Breast epithelium (tissue), 4 donors: Measurements from ENCODE around the gene IPO13. TPM values are rescaled to one million over a fixed set of nuclear protein-coding genes. Genes with fewer than 3 reads are reported as not detected.

ENCODE experiments used
- DNase-seq, 2 donors: peaks; one replicate each; pipeline ENCODE4 v3.0.0-alpha.2; 2019; ENCODE audit warnings: low spot score in 2 of 2
- H3K27ac ChIP-seq, 2 donors: fragments of 200-600 bp; sonication (generic) in 1 of 2; one replicate each; pipeline ENCODE4 v1.5.1; 2016 to 2019; ENCODE audit warnings: mild to moderate bottlenecking in 1 of 2
- H3K27me3 ChIP-seq, 2 donors: fragments of 200-600 bp; sonication (generic) in 1 of 2; one replicate each; pipeline versions ENCODE4 v1.5.1 to v1.6.0; 2017 to 2019; ENCODE audit warnings: control low read depth in 1 of 2, mild to moderate bottlenecking in 1 of 2
- H3K36me3 ChIP-seq: fragments of 200-600 bp; one replicate; pipeline ENCODE4 v1.5.1; 2019
- H3K4me1 ChIP-seq, 2 donors: fragments of 200-600 bp; sonication (generic); one replicate each; pipeline ENCODE4 v1.5.1; 2016 to 2019; ENCODE audit warnings: control low read depth in 1 of 2
- H3K4me3 ChIP-seq, 3 donors: fragments of 200-600 bp; sonication (generic); 1 replicate in 2 of 3; 2 replicates in 1 of 3; pipeline ENCODE4 v1.5.1; 2016 to 2019; ENCODE audit warnings: mild to moderate bottlenecking in 3 of 3, moderate library complexity in 2 of 3
- H3K9me3 ChIP-seq, 2 donors: fragments of 200-600 bp; sonication (generic) in 1 of 2; one replicate each; pipeline ENCODE4 v1.5.1; 2016 to 2019; ENCODE audit warnings: control low read depth in 1 of 2
- POLR2A ChIP-seq: fragments of 450-650 bp; IDR thresholded peaks from one replicate; pipeline ENCODE4 v1.6.1; 2016; ENCODE audit warnings: antibody characterized with exemption, mild to moderate bottlenecking, moderate library complexity
- POLR2AphosphoS5 ChIP-seq, 3 donors: sonication (generic); formaldehyde crosslinking; IDR thresholded peaks; one replicate each; pipeline ENCODE4 v1.6.1; 2017; ENCODE audit warnings: antibody characterized with exemption in 3 of 3
- intact Hi-C: fragments of 100-400 bp; cut with DNase I; formaldehyde crosslinking; loops from one replicate; pipeline ENCODE4 v1.15.1; 2023; ENCODE audit warnings: low total_unique reads
- total RNA-seq, 3 donors: library from RNA; depleted of rRNA; stranded (reverse); fragments of >200 nt; gene quantifications; one replicate each; pipeline ENCODE4 v1.1.0, GENCODE V29; 2016
- TF ChIP-seq, protein P1 (sequence below), 3 donors: fragments of 450-650 bp; IDR thresholded peaks; one replicate each; pipeline ENCODE4 v1.5.1; 2016 to 2017; ENCODE audit warnings: antibody characterized with exemption in 3 of 3, mild to moderate bottlenecking in 3 of 3, moderate library complexity in 3 of 3

Gene IPO13
- total RNA-seq, 3 donors from 2014 or later: 18.4 to 23.0 (median 20.5) TPM

- intact Hi-C loops: loop anchor here (10.0 kb wide), 1 partner anchor 172 kb away; no protein-coding TSS in a partner anchor
- peak overlapping the region in 1 of 2 donors; percentile 10 for H3K27ac ChIP-seq
- no peak for TF ChIP-seq POLR2AphosphoS5 (IDR thresholded peaks at IDR 0.05)
- TF ChIP-seq, protein P1, sequence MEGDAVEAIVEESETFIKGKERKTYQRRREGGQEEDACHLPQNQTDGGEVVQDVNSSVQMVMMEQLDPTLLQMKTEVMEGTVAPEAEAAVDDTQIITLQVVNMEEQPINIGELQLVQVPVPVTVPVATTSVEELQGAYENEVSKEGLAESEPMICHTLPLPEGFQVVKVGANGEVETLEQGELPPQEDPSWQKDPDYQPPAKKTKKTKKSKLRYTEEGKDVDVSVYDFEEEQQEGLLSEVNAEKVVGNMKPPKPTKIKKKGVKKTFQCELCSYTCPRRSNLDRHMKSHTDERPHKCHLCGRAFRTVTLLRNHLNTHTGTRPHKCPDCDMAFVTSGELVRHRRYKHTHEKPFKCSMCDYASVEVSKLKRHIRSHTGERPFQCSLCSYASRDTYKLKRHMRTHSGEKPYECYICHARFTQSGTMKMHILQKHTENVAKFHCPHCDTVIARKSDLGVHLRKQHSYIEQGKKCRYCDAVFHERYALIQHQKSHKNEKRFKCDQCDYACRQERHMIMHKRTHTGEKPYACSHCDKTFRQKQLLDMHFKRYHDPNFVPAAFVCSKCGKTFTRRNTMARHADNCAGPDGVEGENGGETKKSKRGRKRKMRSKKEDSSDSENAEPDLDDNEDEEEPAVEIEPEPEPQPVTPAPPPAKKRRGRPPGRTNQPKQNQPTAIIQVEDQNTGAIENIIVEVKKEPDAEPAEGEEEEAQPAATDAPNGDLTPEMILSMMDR (IDR thresholded peaks at IDR 0.05): peak in 1 of 3 donors; percentile 25
- DNase-seq: no peak
- peak overlapping the region; percentile 32 to 74 (median 56) for H3K4me3 ChIP-seq
- no peaks in the 10 kb centered on the region for H3K36me3 ChIP-seq
- H3K4me1 ChIP-seq: no peaks in the 10 kb centered on the region
- no peaks in the 10 kb centered on the region for H3K9me3 ChIP-seq
- no peaks in the 10 kb centered on the region for H3K27me3 ChIP-seq
These were observed 10.2 kb upstream of the IPO13 start for GRCh38 chr1:43936431-43937151.

DNA sequence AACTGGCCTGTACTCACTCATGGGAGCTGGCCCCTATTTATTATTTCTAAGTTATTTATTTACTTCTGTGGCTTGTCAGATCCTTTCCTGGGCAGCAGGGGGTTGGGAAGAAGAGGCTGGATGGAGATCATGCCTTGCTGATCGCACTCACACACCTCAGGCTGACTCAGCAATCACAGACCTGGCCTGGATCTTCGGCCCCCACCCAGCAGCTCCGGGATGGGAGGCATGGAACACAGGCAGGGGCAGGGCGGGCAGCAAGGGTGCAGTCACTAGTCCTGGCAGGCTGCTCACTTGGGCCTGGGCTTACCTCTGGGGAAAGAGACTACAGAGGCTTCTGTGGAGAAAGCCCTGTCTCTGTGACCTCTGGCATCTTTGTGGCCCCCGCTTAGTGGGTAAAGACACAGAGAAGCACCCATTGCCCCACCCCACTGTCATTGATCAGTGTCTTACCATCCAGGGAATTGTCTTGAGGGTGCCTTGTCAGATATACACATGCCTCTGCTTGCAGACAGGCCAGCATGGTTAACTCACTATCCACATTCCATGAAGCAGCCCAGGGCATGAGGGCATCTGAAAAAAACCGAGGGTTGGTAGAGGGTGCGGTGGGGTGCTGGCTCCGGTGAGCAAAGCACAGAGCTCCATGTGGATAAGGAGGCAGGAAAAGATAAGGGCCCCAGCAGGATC is 9.4 kb upstream of the IPO13 start:
- H3K4me3 ChIP-seq: no peak overlapping the region
- H3K9me3 ChIP-seq: no peaks in the 10 kb centered on the region
- H3K27ac ChIP-seq: no peak overlapping the region
- no peaks in the 10 kb centered on the region for H3K27me3 ChIP-seq
- no peak for DNase-seq
- intact Hi-C loops: loop anchor here (10.0 kb wide), 1 partner anchor 173 kb away; no protein-coding TSS in a partner anchor
- H3K36me3 ChIP-seq: no peaks in the 10 kb centered on the region
- H3K4me1 ChIP-seq: no peaks in the 10 kb centered on the region
- TF ChIP-seq, protein P1 (IDR thresholded peaks at IDR 0.05): no peak
- TF ChIP-seq POLR2A (no peak), POLR2AphosphoS5 (IDR thresholded peaks at IDR 0.05) (no peak)

DNA sequence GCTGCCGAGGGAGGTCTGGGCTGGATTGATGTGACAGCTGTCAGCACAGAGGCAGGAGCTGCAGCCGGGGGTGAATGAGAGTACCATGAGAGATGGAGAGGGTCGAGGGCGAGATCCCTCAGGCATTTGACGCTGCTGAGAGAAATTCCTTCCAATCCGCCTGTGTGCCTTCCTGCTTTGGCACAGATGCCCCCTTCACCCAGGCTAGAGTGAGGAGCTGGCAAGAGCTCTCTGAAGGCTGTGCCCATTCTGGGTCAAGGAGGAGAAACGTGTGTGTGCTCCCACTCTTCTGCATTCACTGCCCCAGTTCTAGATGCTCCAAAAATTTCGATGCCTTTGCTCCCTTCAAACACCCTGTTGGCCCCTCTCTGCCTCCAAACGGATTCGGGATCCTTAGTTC is 8.4 kb upstream of the IPO13 start:
- Histone ChIP-seq H3K9me3 (no peaks in the 10 kb centered on the region), H3K4me1 (no peaks in the 10 kb centered on the region), H3K4me3 (no peak overlapping the region), H3K27ac (no peak overlapping the region), H3K27me3 (no peaks in the 10 kb centered on the region), H3K36me3 (no peaks in the 10 kb centered on the region)
- no peak for TF ChIP-seq POLR2AphosphoS5 (IDR thresholded peaks at IDR 0.05)
- intact Hi-C loops: loop anchor here (10.0 kb wide), 1 partner anchor 174 kb away; no protein-coding TSS in a partner anchor
- DNase-seq: no peak

GRCh38 chr1:43938892-43939587 is 7.7 kb upstream of the IPO13 start:
- no peak overlapping the region for H3K4me3 ChIP-seq
- H3K27me3 ChIP-seq: no peaks in the 10 kb centered on the region
- no peaks in the 10 kb centered on the region for H3K36me3 ChIP-seq
- DNase-seq: no peak
- TF ChIP-seq POLR2A (no peak), POLR2AphosphoS5 (IDR thresholded peaks at IDR 0.05) (no peak)
- TF ChIP-seq, protein P1 (IDR thresholded peaks at IDR 0.05): no peak
- no peaks in the 10 kb centered on the region for H3K9me3 ChIP-seq
- H3K27ac ChIP-seq: no peak overlapping the region
- no peaks in the 10 kb centered on the region for H3K4me1 ChIP-seq
- intact Hi-C loops: loop anchor here (10.0 kb wide), 1 partner anchor 174 kb away; no protein-coding TSS in a partner anchor

DNA sequence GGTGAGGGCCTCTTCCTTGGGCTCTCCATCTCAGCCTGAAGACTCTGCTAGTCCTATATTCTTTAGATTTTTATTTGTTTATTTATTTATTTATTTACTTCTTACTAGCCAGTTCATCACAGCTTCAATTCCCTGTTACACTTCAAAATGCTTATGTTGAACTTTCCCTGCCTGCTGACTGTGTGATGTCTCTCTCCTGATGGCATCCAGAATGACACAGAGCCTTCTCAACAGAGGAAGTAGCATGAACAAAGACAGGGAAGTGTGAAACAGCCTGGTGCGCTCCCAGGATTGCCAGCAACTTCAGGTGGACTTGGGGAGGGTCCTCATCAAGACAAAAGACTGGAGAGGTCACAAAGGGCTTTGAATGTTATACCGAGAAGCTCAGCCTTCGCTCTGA is 4.3 kb upstream of the IPO13 start:
- no peaks in the 10 kb centered on the region for H3K27me3 ChIP-seq
- TF ChIP-seq, protein P1 (IDR thresholded peaks at IDR 0.05): no peak
- no peak for TF ChIP-seq POLR2A
- H3K36me3 ChIP-seq: no peaks in the 10 kb centered on the region
- no peak overlapping the region for H3K27ac ChIP-seq
- H3K9me3 ChIP-seq: no peaks in the 10 kb centered on the region
- no peak for DNase-seq
- intact Hi-C loops: no loop called here
- H3K4me1 ChIP-seq: peaks cover 3 to 5% of the 10 kb centered on the region in 2 donors
- H3K4me3 ChIP-seq: no peak overlapping the region
